IMR-90 (cell line): Measurements from ENCODE around the gene TLDC2. TPM values are rescaled to one million over a fixed set of nuclear protein-coding genes. Genes with fewer than 3 reads are reported as not detected.

Experiments used
- ATAC-seq: fragments of 200-7000 bp; cut with Tn5 transposase; 2 replicates; pipeline ENCODE4 v1.9.1; 2020; ENCODE audit warnings: low read depth, mild to moderate bottlenecking, moderate library complexity
- BruUV-seq: library from RNA; stranded (reverse); fragments of 400-500 nt; replicated peaks from 2 replicates; lab custom pipeline; 2021; lab: Mats Ljungman, UMichigan
- CTCF ChIA-PET: fragments of 300-600 bp; formaldehyde crosslinking; extraction: SDS; loops from one replicate; lab custom pipeline; 2021; ENCODE audit warnings: antibody characterized with exemption; lab: Yijun Ruan, JAX
- POLR2A ChIA-PET: fragments of 300-600 bp; sonication (Branson Sonifier 250); formaldehyde crosslinking; loops from one replicate; lab custom pipeline; 2022; ENCODE audit warnings: antibody characterized with exemption; ENCODE audit not compliant: unreplicated experiment; lab: Charles Lee
- DNase-seq: peaks from one replicate; pipeline ENCODE4 v3.0.0; 2013
- H2AFZ ChIP-seq: replicated peaks from 2 replicates; pipeline ENCODE3; 2013; ENCODE audit warnings: low read length, mild to moderate bottlenecking; ENCODE audit not compliant: poor library complexity
- H2AK5ac ChIP-seq: 2 replicates; pipeline ENCODE4 v1.6.1; 2013; ENCODE audit warnings: low read depth, low read length, inconsistent platforms
- H2AK9ac ChIP-seq: replicated peaks from 2 replicates; pipeline ENCODE3; 2013; ENCODE audit warnings: mild to moderate bottlenecking, low read depth, low read length, moderate library complexity; ENCODE audit not compliant: poor library complexity
- H2BK120ac ChIP-seq: 2 replicates; pipeline ENCODE4 v1.6.1; 2013; ENCODE audit warnings: low read depth, low read length, inconsistent platforms
- H2BK15ac ChIP-seq: 3 replicates; pipeline ENCODE4 v1.6.1; 2013; ENCODE audit warnings: low read depth, low read length, inconsistent platforms
- H2BK20ac ChIP-seq: 2 replicates; pipeline ENCODE4 v1.6.1; 2013; ENCODE audit warnings: low read depth, mild to moderate bottlenecking, inconsistent platforms, low read length, moderate library complexity
- H2BK5ac ChIP-seq: 2 replicates; pipeline ENCODE4 v1.6.1; 2013; ENCODE audit warnings: mild to moderate bottlenecking, low read depth, low read length, inconsistent platforms; ENCODE audit not compliant: poor library complexity, severe bottlenecking
- H3K14ac ChIP-seq: replicated peaks from 2 replicates; pipeline ENCODE4 v1.6.1; 2013; ENCODE audit warnings: low read depth, low read length, inconsistent platforms
- H3K18ac ChIP-seq: 2 replicates; pipeline ENCODE4 v1.6.1; 2013; ENCODE audit warnings: low read depth, low read length, control low read depth
- H3K23ac ChIP-seq: 2 replicates; pipeline ENCODE4 v1.6.1; 2013; ENCODE audit warnings: low read depth, low read length, inconsistent platforms
- H3K27ac ChIP-seq: 2 replicates; pipeline ENCODE4 v1.5.1; 2013; ENCODE audit warnings: mild to moderate bottlenecking, control low read depth, low read length; ENCODE audit not compliant: insufficient read depth
- H3K27me3 ChIP-seq: 2 replicates; pipeline ENCODE4 v1.6.1; 2013; ENCODE audit warnings: low read length; ENCODE audit not compliant: control insufficient read depth, insufficient read depth
- H3K36me3 ChIP-seq: 2 replicates; pipeline ENCODE4 v1.6.1; 2013; ENCODE audit warnings: low read length, mixed read lengths; ENCODE audit not compliant: control insufficient read depth, insufficient read depth
- H3K4ac ChIP-seq: 2 replicates; pipeline ENCODE4 v1.6.1; 2013; ENCODE audit warnings: low read depth, low read length, inconsistent platforms
- H3K4me1 ChIP-seq: 2 replicates; pipeline ENCODE4 v1.6.1; 2013; ENCODE audit warnings: low read length, mixed read lengths; ENCODE audit not compliant: control insufficient read depth, insufficient read depth
- H3K4me2 ChIP-seq: 2 replicates; pipeline ENCODE4 v1.6.1; 2013; ENCODE audit warnings: low read depth, mild to moderate bottlenecking, control low read depth, low read length, moderate library complexity
- H3K4me3 ChIP-seq: 2 replicates; pipeline ENCODE4 v1.5.1; 2013; ENCODE audit warnings: low read depth, mild to moderate bottlenecking, control low read depth, low read length, moderate library complexity; ENCODE audit not compliant: insufficient read depth
- H3K56ac ChIP-seq: 2 replicates; pipeline ENCODE4 v1.6.1; 2013; ENCODE audit warnings: low read length, inconsistent platforms; ENCODE audit not compliant: insufficient read depth; ENCODE audit errors: extremely low read depth
- H3K79me1 ChIP-seq, 2 experiments: 2 replicates each; pipeline ENCODE4 v1.6.1; 2013; ENCODE audit warnings: low read length in 2 of 2, inconsistent platforms in 1 of 2, low read depth in 1 of 2
- H3K9ac ChIP-seq: 2 replicates; pipeline ENCODE4 v1.6.1; 2013; ENCODE audit warnings: low read depth, low read length, control low read depth
- H3K9me1 ChIP-seq: 2 replicates; pipeline ENCODE4 v1.6.1; 2013; ENCODE audit warnings: low read length, inconsistent platforms; ENCODE audit not compliant: insufficient read depth
- H3K9me3 ChIP-seq: 2 replicates; pipeline ENCODE4 v1.6.1; 2013; ENCODE audit warnings: low read length; ENCODE audit not compliant: control insufficient read depth, insufficient read depth
- H4K20me1 ChIP-seq: 2 replicates; pipeline ENCODE4 v1.6.1; 2013; ENCODE audit warnings: low read length, inconsistent platforms; ENCODE audit not compliant: insufficient read depth
- H4K5ac ChIP-seq: 2 replicates; pipeline ENCODE4 v1.6.1; 2013; ENCODE audit warnings: mild to moderate bottlenecking, low read depth, low read length, control low read depth
- H4K8ac ChIP-seq, 2 experiments: 2 replicates each; pipeline ENCODE4 v1.6.1; 2013; ENCODE audit warnings: low read depth in 2 of 2, low read length in 2 of 2, control low read depth in 1 of 2, inconsistent platforms in 1 of 2
- H4K91ac ChIP-seq: 2 replicates; pipeline ENCODE4 v1.6.1; 2013; ENCODE audit warnings: low read depth, low read length, inconsistent platforms; ENCODE audit not compliant: insufficient read depth
- BHLHE40 ChIP-seq: fragments of 150-350 bp; IDR thresholded peaks from 2 replicates; pipeline ENCODE4 v1.6.1; 2016; ENCODE audit warnings: mild to moderate bottlenecking, low read depth, low read length
- CEBPB ChIP-seq: IDR thresholded peaks from 2 replicates; pipeline ENCODE4 v1.6.1; 2012; ENCODE audit warnings: low read depth, low read length, improper control_type of control experiment
- CHD1 ChIP-seq: IDR thresholded peaks from 2 replicates; pipeline ENCODE4 v1.6.1; 2012; ENCODE audit warnings: low read depth, low read length, improper control_type of control experiment
- CTCF ChIP-seq: conservative IDR thresholded peaks from 2 replicates; pipeline ENCODE4 v1.5.1; 2012; ENCODE audit warnings: mild to moderate bottlenecking, low read depth, low read length, improper control_type of control experiment
- FOS ChIP-seq: fragments of 150-350 bp; IDR thresholded peaks from 2 replicates; pipeline ENCODE4 v1.6.1; 2016; ENCODE audit warnings: low read depth, low read length
- MAFK ChIP-seq: IDR thresholded peaks from 2 replicates; pipeline ENCODE4 v1.6.1; 2012; ENCODE audit warnings: low read depth, low read length, improper control_type of control experiment
- MAZ ChIP-seq: IDR thresholded peaks from 2 replicates; pipeline ENCODE4 v1.6.1; 2012; ENCODE audit warnings: low read depth, mild to moderate bottlenecking, low read length, improper control_type of control experiment, moderate library complexity, borderline replicate concordance
- MXI1 ChIP-seq: IDR thresholded peaks from 2 replicates; pipeline ENCODE4 v1.6.1; 2012; ENCODE audit warnings: low read depth, mild to moderate bottlenecking, low read length, moderate library complexity, borderline replicate concordance
- NFE2L2 ChIP-seq: fragments of 150-350 bp; IDR thresholded peaks from 2 replicates; pipeline ENCODE4 v1.6.1; 2016; ENCODE audit warnings: low read depth, mild to moderate bottlenecking, low read length
- POLR2A ChIP-seq: IDR thresholded peaks from 2 replicates; pipeline ENCODE4 v1.6.1; 2012; ENCODE audit warnings: mild to moderate bottlenecking, low read depth, low read length
- RAD21 ChIP-seq: IDR thresholded peaks from 2 replicates; pipeline ENCODE4 v1.6.1; 2012; ENCODE audit warnings: low read length, improper control_type of control experiment
- RCOR1 ChIP-seq: IDR thresholded peaks from 2 replicates; pipeline ENCODE4 v1.6.1; 2012; ENCODE audit warnings: mild to moderate bottlenecking, low read length, improper control_type of control experiment; ENCODE audit not compliant: insufficient replicate concordance
- RFX5 ChIP-seq: IDR thresholded peaks from 2 replicates; pipeline ENCODE4 v1.8.0; 2012; ENCODE audit warnings: low read depth, mild to moderate bottlenecking, low read length, moderate library complexity
- SMC3 ChIP-seq: fragments of 150-350 bp; IDR thresholded peaks from 2 replicates; pipeline ENCODE4 v1.6.1; 2016; ENCODE audit warnings: low read depth, mild to moderate bottlenecking, antibody characterized with exemption, low read length, moderate library complexity
- USF2 ChIP-seq: fragments of 150-350 bp; IDR thresholded peaks from 2 replicates; pipeline ENCODE4 v1.6.1; 2017; ENCODE audit warnings: mild to moderate bottlenecking, antibody characterized with exemption, low read length, low read depth
- WGBS, 2 experiments: methylation state at CpG; one replicate each; pipeline versions ENCODE4 v1.1.5 to v1.1.7; 2013; ENCODE audit warnings: missing lambda C conversion rate in 2 of 2; ENCODE audit not compliant: insufficient read length in 1 of 2; ENCODE audit errors: extremely low coverage in 2 of 2; 5-methylcytosine and 5-hydroxymethylcytosine counted together
- dilution Hi-C: fragments of 300-500 bp; cut with HindIII; formaldehyde crosslinking; loops from one replicate; pipeline ENCODE4 v1.14.3; 2018; ENCODE audit warnings: low sequenced_read_pairs; ENCODE audit not compliant: unreplicated experiment
- in situ Hi-C: fragments of 300-500 bp; cut with MboI; formaldehyde crosslinking; loops from 3 replicates; pipeline ENCODE4 v1.14.3; 2019; ENCODE audit warnings: low sequenced_read_pairs, inconsistent platforms, mixed read lengths
- intact Hi-C: fragments of 100-400 bp; cut with micrococcal nuclease; formaldehyde crosslinking; loops from 2 replicates; pipeline ENCODE4 v1.10.0; 2022
- polyA plus RNA-seq, 3 experiments: library from polyadenylated mRNA; depleted of rRNA; stranded (reverse); fragments of >200 nt; gene quantifications; 2 replicates each; pipeline ENCODE4 v1.2.3, GENCODE V29; 2012; ENCODE audit warnings: low replicate concordance in 1 of 3
- total RNA-seq: library from RNA; depleted of rRNA; stranded (reverse); fragments of >200 nt; gene quantifications from 2 replicates; pipeline ENCODE4 v1.2.3, GENCODE V29; 2012
- TF ChIP-seq, protein P1 (sequence below): fragments of 150-350 bp; IDR thresholded peaks from 2 replicates; pipeline ENCODE4 v1.6.1; 2016; ENCODE audit warnings: low read depth, mild to moderate bottlenecking, low read length, moderate library complexity, borderline replicate concordance

TLDC2 gene
- total and polyA plus RNA-seq, 2 of the 4 experiments (the other 2 are of a cell fraction): 0.18 to 0.19 TPM

GRCh38 chr20:36872852-36873251 lies 3.1 kb upstream of the TLDC2 start:
- Histone ChIP-seq H2BK15ac (no peak overlapping the region), H3K56ac (no peak overlapping the region), H3K9ac (no peak overlapping the region), H3K4me1 (no peaks in the 10 kb centered on the region), H4K91ac (no peak overlapping the region), H3K36me3 (no peaks in the 10 kb centered on the region), H2AK5ac (no peak overlapping the region), H2BK120ac (no peak overlapping the region), H2BK20ac (no peak overlapping the region), H3K9me1 (no peaks in the 10 kb centered on the region), H2AFZ (no peak overlapping the region), H3K27ac (no peak overlapping the region), H2BK5ac (no peak overlapping the region), H3K9me3 (no peaks in the 10 kb centered on the region), H3K4ac (no peak overlapping the region), H3K4me3 (no peak overlapping the region), H3K27me3 (no peaks in the 10 kb centered on the region; the same call in 1 of the 2 replicates), H3K18ac (no peak overlapping the region), H3K4me2 (no peak overlapping the region), H3K79me1 (no peaks in the 10 kb centered on the region), H3K14ac (no peak overlapping the region), H4K20me1 (no peaks in the 10 kb centered on the region), H4K8ac (no peak overlapping the region), H2AK9ac (no peak overlapping the region), H3K23ac (no peak overlapping the region), H4K5ac (no peak overlapping the region)
- ChIA-PET POLR2A (no interaction called here), CTCF (no interaction called here)
- intact Hi-C loops (no loop called here), dilution Hi-C loops (no loop called here), in situ Hi-C loops (no loop called here)
- no CpG with 5 or more reads among the region's 5 CpGs for WGBS, 2 experiments
- no peak for TF ChIP-seq MAFK
- TF ChIP-seq, protein P1, sequence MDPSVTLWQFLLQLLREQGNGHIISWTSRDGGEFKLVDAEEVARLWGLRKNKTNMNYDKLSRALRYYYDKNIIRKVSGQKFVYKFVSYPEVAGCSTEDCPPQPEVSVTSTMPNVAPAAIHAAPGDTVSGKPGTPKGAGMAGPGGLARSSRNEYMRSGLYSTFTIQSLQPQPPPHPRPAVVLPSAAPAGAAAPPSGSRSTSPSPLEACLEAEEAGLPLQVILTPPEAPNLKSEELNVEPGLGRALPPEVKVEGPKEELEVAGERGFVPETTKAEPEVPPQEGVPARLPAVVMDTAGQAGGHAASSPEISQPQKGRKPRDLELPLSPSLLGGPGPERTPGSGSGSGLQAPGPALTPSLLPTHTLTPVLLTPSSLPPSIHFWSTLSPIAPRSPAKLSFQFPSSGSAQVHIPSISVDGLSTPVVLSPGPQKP: no peak
- TF ChIP-seq POLR2A: no peak
- no peak for TF ChIP-seq CEBPB
- TF ChIP-seq NFE2L2: no peak
- no peak for TF ChIP-seq RCOR1
- TF ChIP-seq USF2: no peak
- TF ChIP-seq CHD1: no peak
- no peak for TF ChIP-seq CTCF
- no peak for TF ChIP-seq RFX5
- TF ChIP-seq MXI1: no peak
- no peak for TF ChIP-seq BHLHE40
- no peak for TF ChIP-seq RAD21
- TF ChIP-seq FOS: no peak
- TF ChIP-seq SMC3: no peak
- no peak for TF ChIP-seq MAZ
- ATAC-seq: peak; percentile 44
- no TSS peak for BruUV-seq
- no peak for DNase-seq
